ENCODE results near the gene PNMA8B.
A peak's percentile ranks its signal among the peaks of the same experiment; 100 is the strongest.
"Not testable (repeated sequence)": the region's sequence is repeated elsewhere in the genome, so short reads cannot be mapped to it uniquely, and the experiment has no call there.

The PNMA8B gene

DNA sequence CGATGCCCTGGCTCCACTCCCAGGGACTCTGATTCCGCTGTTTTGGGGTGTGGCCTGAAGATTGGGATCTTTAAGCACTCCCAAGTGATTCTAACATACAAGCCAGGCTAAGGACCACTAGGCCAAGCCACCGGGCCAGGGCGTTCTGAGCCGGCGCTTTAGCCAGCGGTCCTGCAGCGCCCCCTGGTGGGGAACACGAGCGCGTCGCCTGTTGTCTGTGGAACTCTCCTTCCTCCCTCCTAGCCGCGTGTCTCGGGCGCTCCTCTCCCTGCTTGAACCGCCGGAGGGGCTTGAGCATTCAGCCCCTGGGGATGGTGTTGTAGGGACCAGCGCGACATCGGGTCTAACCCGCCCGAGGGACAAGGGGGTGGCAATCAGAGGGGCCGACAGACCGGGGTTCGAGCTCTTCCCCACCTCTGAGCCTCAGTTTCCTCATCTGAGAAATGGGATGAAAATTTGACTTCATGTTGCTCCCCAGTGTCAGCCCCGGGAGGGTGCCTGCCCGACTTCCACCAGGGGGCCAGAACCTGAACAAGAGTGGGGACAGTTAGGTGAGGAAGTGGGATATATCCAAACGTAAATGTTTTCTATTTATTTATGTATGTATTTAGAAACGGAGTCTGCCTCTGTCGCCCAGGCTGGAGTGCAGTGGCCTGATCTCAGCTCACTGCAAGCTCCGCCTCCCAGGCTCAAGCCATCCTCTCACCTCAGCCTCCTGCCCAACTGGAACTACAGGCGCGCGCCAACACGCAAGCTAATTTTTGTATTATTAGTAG, 18.0 kb upstream of the PNMA8B start:
- peak; percentile 51 to 66 for DNase-seq (ENCODE audit: low read depth in 2 of 2)

DNA sequence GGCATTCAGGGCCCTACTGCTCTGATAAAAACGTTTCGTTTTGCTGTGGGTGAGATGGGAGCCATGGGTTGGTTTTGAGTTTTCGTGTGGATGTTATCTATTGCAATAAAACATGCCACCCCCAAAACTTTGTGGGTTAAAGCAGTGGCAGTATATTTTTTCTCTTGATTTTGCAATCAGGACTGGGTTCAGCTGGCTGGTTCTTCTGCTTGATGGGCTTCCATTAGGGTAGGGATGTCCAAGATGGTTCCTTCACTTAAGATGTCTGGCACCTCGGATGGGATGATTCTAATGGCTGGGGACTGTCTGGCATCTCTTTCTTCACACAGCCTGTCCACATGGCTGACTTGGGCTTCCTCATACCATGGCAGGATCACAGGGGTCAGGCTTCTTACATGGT, 15.6 kb upstream of the PNMA8B start:
- DNase-seq (ENCODE audit: low read depth in 2 of 2) = no peak

DNA sequence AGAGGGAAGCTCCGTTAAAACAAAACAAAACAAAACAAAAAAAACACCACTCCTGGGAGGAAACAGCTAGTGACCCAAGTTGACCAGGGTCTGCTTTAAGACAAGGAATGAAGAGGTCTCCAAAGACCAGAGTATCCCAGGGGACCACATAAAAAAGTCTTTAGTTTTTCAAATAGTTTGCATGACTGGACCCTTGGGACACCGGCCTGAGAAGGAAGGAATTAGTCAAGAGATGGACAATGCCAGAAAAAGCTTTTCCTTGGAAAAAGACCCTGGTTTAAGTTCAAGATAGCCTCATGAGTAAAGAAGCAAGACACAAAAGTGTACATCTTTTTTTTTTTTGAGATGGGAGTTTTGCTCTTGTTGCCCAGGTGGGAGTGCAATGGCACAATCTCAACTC, 12.5 kb upstream of the PNMA8B start:
- DNase-seq (ENCODE audit: low read depth in 2 of 2) = no peak

DNA sequence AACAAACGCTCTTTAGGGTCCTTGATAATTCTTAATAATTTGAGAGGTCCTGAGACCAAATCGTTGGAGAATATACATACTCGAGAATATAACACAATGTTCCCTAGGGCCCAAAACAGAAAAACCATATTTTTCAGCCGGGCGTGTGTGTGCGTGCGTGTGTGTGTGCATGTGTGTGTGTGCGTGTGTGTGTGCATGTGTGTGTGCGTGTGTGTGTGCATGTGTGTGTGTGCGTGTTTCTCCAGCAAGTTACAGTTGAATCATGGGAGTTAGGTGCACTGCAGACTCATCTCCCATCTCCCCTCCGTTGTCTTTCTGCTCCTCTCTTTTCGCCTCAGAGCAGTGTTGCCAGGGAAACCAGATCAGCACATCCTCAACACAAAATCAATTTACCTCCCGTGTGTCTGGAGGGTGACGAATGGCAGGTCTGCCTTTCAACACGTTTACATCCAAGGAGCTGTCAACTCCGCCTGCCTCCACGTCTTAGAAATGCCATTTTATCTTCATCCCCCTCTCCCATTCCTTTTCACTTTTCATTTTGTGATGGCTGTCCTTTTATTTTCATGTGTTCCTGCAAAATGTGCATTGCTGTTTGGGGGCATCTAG, 8.3 kb upstream of the PNMA8B start:
- DNase-seq (ENCODE audit: low read depth in 2 of 2) = no peak

DNA sequence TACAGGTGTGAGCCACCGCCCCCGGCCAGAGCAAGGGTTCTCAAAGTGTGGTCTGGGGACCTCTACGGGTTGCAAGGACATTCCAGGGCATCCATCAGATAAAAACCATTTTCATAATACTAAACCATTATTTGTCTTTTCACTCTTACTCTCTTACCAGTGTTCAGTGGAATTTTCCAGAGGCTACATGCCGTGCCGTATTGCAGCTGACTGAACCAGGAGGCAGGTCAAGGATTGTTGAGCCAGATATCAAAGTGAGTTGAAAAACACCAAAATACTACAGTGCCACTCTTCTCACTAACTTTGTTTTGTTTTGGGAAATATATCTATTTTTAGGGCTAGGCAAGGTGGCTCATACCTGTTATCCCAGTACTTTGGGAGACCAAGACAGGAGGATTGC, 7.2 kb upstream of the PNMA8B start:
- DNase-seq (ENCODE audit: low read depth in 2 of 2) = no peak

DNA sequence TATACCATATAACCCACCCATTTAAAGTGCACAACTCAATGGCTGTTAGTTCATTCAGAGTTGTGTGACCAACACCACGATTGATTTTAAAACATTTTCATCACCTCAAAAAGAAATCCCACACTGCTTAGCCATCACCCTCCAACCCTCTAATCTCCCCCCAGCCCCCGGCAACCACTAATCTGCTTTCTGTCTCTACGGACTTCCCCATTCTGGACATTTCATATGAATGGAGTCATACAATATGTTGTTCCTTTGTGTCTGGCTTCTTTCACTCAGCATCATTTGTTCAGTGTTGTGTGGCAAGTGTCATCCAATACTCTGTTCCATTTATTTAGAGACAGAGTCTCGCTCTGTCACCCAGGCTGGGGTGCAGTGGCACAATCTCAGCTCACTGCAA, 4.0 kb upstream of the PNMA8B start:
- DNase-seq (ENCODE audit: low read depth in 2 of 2) = no peak

DNA sequence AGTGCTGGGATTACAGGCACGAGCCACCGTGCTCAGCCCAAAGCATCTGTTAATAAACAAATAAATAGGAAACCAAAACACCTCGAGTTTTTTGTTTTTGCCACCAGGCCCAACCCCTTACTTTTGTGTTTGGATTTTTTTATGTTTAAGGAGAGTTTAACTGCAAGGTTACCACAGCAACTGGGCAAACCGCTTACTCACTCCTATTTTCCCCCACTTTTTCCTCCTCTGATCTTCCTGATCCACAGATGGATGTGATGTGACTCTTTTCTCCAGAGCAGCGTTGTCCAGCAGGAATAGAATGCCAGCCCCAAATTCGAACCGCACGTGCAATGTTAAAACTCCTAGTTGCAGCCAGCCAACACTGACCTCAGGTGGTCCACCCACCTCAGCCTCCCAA, 2.1 kb upstream of the PNMA8B start:
- no peak for DNase-seq (ENCODE audit: low read depth in 2 of 2)

DNA sequence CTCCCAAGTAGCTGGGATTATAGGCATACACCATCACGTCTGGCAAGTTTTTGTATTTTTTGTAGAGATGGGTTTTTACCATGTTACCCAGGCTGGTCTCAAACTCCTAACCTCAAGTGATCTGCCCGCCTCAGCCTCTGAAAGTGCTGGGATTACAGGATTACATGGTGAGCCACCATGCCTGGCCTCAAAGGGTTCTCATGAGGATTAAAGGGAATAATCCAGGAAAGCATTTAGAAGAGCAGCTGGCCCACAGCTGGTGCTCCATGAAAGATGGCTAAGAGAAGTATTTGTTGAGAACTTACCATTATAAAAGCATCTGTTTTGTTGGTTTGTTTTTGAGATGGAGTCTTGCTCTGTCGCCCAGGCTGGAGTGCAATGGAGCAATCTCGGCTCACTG, 1.2 kb upstream of the PNMA8B start:
- not testable (repeated sequence) for DNase-seq (ENCODE audit: low read depth in 2 of 2)

DNA sequence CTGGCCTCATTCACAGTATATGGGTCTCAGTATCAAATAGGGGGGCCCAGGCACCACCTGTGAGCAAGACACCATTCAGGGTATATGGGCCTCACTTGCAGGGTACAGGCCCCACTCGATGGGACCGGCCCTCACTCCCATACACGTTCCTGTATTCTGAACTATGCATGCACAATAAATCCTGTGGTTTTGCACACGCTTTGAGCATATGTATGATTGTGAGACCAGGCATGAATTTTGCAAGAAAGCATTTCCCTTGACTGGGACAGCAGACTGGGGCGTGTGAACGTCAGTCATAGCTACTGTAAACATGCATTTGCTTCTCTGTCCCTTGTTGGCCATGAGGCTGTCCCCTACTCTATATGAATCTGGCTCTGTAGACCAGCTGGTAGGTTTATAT, 637 bp upstream of the PNMA8B start:
- DNase-seq (ENCODE audit: low read depth in 2 of 2) = no peak

DNA sequence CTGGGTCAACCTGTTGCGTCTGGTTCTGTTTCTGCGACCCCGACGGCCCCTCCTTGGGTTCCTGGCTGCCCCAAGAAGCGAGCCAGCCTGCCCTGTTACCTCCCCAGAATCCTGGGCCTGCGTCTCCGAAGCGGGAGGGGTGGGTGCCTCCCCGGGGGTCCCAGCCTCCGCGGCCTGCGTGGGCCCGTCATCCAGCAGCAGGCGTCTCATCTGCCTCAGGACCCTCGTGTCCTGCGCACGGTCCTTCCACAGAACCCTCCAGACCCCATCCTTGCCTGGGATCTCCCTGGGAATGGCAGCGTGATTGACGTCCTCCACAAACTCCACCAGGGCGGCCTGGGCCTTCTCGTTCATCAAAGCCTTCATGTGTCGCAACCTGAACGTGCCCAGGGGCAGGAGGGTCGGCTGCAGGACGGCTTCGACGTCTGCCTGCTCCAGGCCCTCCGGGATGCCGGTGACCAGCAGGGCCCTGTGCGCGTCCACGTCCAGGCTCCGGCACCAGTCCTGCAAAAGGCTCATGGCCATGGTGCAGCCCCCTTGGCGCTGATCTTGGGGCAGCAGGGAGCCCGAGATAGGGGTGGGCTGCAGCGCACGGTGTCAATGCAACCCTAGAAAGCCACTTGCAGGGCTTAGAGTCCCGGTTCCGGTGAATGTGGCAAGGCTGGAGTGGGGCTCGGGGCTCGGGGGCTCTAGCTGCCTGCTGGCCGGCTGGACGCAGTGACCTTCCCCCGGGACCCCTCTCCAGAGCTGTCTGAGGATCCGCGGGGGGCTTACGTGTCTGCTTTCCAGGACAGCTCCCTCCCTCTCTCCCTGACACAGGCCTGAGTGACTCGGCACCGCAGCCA, 504 bp downstream of the PNMA8B start:
- DNase-seq (ENCODE audit: low read depth in 2 of 2) = no peak

DNA sequence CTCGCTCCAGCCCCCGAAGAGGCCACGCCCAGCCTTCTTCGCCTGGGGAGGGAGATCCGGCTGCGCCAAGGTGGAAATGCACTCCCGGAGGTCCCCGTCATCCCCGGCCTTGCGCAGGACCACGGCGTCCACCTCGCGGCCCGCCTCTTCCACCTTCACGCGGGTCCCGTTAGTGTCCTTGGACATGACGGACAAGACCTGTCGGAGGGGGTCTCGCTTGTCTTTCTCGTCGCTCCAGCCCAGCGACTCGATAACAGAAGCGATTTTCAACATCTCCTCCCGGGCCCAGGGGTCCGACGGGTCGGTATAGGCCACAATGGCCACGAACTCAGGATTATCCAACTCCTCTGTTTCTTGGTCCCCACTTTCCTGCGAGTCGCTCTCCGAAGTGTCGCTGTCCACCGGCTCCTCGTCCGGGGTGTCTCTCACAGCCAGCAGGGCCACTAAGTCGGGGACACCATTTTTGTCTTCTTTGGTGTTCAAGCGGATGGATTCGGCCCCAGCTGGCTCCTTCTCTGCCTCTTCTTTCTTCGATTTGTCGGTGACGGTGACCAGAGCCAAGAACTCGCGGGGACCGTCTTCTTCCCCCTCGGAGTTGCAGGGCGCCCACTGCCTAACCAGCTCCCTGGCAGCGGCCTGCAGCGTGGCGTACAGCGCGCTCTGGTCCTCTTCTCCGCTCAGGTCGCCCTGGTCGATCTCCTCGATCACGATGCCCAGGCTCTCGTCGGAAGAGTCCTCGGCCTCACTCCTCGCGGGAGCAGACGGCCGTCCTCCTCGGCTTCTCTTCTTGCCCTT, 1.3 kb downstream of the PNMA8B start:
- DNase-seq (ENCODE audit: low read depth in 2 of 2) = no peak

DNA sequence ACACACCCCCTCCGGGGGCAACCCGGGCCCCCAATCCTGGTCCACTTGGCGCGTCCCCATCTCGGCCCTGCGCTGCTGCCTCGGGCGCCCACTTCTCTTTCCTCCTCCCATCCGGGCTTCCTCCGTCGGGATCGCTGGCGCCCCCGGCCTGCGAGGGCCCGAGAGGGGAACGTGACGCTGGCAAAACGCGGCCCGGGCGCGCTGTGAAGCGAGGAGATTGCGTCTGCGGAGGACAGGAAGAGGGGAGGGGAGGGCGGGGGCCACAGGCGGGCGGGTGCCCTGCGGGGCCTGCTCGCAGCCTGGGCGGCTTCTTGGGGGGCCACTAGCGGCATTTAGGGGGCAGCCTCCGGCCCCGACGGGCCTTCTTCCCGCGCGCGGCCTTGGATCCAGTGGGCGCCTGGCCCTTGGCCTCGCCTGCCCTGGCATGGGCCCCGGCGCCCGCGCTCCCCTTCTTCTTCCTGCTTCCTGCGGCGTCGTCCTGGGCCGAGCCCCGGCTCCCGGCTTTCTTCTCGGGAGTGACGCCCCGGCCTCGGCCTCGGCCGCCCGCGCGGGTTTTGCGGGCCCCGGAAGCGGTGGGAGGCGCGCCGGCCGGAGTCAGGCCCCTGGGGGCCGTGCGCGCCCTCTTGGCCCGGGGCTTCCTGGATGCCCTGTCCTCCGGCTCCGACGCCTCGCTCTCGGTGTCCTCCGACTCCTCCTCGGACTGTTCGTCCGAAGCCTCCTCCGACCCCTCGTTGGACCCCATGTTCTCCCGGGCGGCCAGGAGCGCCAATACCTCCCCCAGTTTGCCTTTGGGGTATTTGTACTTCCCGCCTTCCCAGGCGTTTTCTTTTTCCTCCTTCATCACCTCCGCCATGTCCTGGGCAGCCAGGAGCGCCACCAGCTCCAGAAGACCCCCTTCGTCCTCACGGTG, 2.2 kb downstream of the PNMA8B start:
- no peak for DNase-seq (ENCODE audit: low read depth in 2 of 2)

DNA sequence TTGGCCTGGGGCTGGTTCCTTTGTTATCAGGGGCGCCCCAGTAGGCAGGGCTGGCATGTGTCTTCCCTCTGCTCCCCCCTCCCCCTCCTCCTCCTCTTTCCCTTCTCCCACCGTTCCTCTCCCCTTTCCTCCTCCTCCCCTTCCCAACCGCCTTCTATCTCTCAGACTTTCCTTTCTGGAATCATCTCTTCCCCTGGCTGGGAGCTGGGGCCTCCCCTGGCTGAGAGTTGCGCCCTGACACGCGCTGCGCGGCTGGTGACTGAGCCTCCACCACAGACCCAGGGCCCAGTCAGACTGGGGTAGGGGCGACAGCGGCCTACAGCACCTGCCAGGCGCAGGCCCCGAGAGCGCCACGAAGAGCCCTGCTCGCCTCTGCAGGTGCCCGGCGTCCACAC, 2.8 kb downstream of the PNMA8B start:
- DNase-seq (ENCODE audit: low read depth in 2 of 2) = no peak

DNA sequence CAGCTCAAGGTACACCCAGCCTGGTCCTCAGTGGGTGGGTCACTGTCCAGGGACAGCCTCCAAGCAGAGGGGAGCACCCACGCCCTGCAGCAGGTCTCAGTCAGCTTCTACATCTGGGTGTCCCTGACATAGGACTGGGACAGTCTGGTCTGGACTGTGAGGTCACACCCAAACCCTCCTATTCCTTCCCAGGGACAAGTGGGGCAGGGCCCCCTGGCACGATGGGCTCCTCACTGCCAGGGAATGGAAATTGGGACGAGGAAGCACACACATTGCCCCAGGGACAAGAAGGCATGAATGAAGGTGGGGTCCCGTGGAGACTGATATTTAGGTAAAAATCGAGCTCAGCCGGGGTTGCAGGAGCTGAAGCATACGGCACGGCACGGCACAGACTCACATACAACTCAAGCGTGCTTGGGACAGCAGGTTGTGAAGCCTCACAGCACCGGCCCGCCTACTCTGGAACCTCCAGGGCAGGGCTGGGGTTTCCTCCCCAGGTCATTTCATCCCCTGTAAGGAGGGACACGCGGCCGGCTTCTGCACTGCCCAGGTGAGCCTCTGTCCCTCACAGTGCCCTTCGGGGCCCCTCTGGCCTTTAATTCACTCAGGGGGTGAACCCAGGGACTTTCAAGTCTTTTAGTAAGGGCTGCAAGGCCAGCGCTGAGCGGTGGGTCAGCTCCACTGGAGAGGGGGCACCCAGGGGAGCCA, 3.5 kb downstream of the PNMA8B start:
- DNase-seq (ENCODE audit: low read depth in 2 of 2) = no peak

DNA sequence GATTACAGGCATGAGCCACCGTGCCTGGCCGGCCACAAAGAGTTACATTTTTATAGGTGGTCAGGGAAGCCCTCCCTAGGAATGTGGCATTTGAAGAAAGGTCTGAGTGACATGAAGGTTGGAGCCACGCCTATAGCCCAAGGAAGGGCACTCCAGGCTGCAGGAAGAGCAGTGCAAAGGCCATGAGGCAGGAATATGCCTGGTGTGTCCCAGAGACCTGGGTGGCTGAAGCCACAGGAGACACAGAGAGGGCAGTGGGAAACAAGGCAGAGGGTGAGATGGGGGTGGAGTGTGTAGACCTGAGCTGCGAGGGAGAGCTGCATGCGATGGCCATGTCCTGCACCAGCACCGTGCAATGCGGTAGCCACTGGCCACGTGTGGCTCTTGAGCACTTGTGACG, 4.9 kb downstream of the PNMA8B start:
- no peak for DNase-seq (ENCODE audit: low read depth in 2 of 2)

DNA sequence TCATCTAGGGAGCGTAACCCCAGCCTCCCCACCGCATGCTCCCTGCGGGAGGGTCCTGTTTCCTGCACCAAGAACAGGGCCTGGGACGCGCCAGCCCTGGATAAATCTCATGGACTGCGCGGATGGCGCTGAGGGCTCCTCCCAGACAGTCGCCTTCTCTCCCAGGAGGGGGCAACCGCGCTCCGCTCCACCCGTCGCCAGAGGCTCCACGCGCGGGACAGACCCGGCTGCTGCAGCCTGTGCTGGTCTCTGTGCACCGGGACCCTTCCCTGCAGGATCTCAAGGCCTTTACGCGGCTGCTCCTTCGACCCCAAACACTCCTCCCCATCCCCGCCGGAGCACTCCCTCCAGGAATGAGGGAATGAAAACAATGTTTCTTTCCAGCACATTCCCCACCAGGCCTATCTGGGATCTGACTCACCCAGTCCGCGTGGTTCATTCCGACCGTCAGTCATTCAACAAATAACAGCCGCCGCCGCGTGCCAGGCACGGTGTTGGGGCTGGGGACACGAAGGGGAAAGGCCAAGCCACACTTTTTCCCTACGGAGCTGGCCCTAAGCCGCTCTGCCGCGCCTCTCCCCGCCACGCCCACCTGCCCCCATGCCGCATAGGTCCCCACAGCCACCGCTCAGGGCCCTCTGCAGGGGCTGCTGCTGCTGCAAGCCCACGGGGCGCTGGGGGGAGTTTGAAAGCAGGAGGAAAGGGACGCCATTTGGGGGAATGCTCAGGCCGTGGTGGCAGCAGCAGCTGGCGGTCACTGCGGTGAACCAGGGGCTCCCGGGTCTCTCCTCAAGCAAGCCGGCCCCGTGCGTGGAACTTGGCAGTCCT, 6.0 kb downstream of the PNMA8B start:
- no peak for DNase-seq (ENCODE audit: low read depth in 2 of 2)

DNA sequence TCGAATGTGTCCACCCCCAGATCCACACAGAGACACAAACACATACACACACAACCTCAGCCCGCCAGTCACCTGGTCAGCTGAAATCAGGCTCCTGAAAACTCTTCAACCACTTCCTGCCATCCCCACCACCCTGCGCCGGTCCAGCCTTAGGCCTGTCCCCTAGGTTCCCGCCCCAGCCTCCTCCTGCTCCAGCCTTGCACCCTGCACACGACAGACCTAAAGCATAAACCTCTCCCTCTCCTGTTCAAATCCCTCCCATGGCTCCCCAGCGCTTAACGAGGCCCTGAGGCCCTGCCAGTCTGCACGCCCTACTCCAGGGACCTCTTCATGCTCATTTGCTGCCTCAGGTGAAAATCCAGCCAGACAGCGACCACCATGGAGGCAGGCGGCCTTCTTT, 7.1 kb downstream of the PNMA8B start:
- no peak for DNase-seq (ENCODE audit: low read depth in 2 of 2)

DNA sequence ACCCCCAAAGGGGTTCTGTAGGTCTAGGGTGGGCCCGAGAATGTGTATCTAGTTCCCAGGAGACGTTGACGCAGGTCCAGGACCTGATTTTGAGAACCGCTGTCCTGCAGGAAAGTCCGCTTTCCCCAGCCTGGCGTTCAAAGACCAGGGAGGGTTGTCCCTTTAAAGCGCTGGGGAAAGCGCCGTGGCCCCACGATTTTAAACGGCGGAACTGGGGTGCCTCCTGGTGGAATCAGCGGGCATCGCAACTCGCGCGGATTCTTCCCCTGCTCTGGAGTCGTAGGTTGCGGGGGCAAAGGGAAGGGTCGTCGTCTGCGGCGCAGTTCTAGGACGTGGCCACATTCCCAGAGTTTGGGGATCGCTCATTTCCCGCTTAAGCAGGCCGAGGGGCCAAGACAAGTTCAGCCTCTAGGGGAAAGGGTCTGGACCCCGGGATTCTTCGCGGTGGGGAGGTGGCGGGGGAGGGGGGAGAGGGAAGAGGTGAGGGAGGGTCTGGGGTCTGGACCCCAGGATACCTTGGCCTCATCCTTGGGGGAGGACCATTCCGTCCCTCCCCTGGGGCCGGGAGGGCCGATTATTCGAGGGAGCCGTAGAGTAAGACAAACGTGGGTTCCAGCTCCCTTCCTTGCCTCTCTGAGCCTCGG, 7.7 kb downstream of the PNMA8B start:
- peak; percentile 41 to 51 for DNase-seq (ENCODE audit: low read depth in 2 of 2)

Data from stimulated activated CD8-positive, alpha-beta memory T cell treated with anti-CD3 and anti-CD28 coated beads, Interleukin-15, amount 100 ng/mL, for 48 hours (primary cell).